Right hindlimb (tissue), 1 donor: ENCODE measurements around the gene MARCKS.
A peak's percentile ranks its signal among the peaks of the same experiment; 100 is the strongest.

Experiments
- DNase-seq: peaks from one replicate; pipeline ENCODE4 v3.0.0-alpha.2; 2018

The MARCKS gene, protein sequence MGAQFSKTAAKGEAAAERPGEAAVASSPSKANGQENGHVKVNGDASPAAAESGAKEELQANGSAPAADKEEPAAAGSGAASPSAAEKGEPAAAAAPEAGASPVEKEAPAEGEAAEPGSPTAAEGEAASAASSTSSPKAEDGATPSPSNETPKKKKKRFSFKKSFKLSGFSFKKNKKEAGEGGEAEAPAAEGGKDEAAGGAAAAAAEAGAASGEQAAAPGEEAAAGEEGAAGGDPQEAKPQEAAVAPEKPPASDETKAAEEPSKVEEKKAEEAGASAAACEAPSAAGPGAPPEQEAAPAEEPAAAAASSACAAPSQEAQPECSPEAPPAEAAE

DNA sequence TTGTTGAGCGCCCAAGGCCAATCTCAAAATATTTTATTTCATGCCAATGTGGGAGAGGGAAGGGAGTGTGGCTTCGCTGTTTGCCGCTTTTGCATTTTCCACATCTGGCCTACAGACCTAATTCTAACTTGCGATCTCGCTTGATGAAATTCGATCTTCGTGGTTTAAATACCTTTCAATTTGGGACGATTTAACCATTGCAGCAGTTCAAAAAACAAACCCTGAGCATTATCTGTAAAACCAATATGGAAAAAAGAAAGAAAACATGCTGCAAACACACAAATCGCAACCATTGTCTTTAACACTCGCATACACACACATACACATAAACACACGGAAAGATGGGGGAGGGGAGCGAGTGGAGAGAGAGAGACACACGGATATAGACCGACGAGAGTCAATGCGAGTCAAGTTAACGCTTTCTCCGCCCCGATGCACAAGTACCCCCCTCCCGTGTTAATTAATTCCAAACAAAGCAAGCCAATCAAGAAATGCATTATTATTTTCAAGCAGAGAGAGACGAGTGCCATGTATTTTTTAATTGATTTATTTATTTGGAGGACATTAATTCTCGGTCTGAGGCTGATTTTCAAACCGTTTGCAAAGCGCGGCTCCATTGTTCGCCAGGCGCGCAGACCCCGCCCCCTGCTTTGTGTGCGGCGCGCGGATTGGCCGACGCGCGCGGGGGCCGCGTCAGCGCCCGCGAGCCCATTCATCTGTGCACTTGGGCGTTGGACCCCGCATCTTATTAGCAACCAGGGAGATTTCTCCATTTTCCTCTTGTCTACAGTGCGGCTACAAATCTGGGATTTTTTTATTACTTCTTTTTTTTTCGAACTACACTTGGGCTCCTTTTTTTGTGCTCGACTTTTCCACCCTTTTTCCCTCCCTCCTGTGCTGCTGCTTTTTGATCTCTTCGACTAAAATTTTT lies at the start of gene MARCKS:
TSS of gene MARCKS (plus strand) at position 721 of the 931 bp plus-strand sequence. CDS start 401 bp downstream, outside the sequence.
- peak; percentile 95 for DNase-seq

DNA sequence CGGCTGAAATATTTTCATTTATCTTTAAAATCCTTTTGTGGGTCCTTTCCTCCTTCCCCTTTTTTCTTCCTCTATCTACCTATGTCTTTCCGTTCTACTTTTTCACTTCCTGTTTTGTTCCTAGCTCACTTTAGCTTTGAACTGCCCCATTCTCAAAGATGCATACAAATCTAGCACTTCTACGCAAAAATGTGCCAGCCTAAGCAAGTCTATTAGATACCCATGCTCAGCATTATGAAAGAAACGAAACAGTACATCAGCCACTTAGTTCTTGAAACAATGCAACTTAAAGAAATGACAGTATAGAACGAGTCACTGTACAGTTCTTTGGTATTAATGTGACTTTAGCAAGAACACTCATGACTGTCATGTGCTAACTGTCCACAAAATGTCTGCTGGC lies 47.3 kb upstream of the MARCKS start:
- no peak for DNase-seq

DNA sequence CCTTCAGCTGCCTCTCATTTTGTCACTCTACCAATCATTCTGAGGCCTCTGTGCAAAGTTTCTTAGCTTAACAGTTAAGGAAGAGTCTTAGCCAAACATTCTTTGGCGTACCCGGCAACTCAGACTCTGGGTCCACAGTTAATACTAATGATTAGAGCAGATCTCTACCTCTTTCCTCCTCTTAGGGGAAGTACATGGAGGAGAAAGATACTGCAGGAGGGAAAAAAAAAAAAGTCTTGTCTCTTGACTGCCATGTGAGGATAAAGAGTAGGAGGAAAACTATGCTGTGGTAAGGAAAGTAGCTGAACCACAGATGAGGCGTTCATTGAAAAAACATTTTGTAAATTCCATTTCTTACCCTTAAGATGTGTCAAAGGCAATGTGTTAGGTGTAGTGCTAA lies 44.0 kb upstream of the MARCKS start:
- no peak for DNase-seq

DNA sequence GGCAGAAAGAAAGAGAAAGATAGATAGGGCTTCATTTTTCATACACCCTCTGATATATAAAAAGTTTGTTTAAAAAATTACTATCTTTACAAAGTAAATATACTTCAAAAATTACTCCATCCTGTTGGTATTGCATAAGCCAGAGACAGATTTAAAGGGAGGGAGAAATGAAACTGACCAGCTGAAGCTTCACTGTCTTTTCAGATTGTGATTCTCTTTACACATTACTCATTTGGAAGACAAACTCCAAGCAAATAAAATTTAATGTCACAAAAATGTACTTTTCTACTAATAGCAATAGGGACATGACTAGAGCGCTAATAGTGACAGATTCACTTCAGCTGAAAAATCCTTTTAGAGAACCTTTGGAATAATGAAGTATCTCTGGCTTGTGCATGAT lies 38.6 kb upstream of the MARCKS start:
- DNase-seq: no peak

DNA sequence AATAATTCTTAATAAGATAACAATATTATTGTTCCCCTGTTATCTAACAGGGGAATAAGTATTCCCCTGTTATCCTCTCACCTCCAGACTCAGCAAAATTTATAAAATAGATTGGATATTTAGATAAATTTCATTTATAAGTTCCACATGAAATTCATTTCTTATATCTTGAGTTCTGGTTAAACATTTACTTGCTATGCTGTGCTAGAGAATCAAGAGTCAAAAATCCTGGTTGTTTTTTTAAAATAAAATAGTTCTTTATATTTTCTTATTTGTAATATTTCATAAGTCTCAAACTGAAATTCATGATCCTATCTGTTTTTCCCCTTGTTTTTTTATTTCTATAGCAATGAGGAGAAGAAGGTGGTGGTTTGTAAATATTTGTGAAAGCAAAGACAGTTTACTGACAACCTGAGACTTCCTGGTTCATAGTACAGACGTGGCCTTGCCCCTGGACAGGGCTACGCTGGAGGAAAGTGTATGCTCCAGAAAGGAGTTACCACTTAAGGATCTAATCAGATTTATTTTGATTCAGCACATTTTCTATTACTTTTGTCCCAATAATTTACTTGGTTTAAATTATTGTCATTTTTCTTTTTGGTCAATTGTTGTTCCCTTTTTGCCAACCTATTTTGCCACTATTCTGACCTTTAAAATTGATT lies 37.8 kb upstream of the MARCKS start:
- no peak for DNase-seq

DNA sequence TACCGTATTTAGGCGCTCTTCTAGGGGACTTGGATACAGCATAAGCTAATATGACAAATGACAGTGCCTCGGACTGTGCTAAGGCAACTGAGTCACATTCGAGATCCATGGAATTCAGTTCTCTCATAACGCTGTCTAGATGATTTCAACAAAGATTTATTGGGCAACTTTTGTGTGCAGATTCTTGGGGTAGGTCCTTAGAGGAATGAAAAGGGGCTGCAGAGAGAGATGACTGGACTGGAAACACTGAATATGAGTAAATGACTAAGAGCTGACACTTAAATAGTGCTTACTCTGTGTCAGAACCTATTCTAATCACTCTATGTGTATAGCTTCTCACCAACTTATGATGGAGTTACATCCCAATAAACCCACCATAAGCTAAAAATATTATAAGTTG lies 36.4 kb upstream of the MARCKS start:
- DNase-seq: no peak

DNA sequence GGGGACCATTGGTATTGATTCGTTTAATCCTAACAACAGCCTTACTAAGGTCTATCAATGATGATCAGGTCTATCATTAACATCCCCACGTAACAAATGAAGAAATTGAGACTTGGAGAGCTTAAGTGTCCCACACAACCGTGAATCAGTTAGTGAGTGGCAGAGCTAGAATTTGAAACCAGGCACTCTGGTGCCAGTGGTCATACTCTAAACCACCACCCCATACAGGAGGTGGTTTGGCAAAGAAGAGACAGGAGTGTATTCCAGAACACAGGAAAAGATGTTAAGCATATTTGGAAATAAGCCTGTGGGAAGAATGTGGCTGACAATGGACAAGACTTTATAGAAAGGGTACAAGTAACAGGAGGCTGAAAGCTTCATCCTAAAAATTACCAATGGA lies 35.7 kb upstream of the MARCKS start:
- no peak for DNase-seq

DNA sequence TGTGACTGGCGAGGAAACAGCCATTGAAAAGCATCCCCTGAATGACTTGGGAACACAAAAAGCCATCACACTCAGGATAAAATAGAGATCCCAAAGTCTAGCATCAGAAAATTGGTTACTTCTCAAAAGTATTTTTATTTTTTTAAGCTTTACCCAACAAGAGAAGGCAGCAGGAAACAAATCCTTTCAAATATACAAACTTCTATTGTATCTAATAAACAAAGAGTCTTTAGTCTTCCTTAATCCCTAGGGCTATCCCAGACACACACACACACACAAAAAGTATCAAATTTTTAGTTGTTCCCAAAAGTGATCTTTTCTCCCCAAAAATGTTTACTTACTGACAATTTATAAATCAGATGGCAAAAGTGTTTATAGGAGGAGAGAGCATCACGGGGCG lies 33.2 kb upstream of the MARCKS start:
- DNase-seq: no peak

DNA sequence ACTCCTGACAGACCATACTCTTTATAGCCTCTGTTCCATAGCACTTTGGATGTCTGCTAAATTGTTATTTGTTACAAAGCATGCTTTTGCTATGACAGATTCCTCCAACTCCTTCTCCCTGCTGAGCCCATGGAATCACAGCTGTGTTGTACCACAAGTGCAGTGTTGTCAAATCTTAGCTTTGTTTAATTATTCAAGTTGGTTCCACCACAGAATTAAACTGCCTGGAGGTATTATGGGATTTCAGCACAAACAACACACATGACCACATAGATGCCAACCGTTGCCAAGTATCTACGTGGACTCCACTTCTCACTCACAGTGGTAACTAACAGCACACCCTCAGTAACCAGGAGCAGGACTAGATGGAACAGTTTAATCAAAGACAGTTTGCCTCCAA lies 32.7 kb upstream of the MARCKS start:
- DNase-seq: no peak

DNA sequence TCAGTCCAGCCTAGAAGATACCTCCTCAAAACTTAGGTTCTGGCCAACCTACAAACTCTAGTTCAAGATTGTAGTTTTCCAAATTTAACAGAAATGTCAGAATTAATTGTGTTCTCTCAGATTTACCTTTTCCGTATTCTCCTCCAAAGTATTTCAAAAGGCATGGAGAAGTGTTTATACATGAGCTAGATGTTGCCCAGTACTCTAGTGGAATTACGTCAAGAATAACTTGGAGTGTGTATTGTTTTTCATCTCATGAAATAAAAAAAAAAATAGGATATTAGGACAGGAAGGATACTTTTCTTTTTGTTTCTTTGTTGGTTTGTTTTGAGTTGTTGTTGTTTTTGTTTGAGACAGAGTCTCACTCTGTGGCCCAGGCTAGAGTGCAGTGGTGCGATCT lies 32.3 kb upstream of the MARCKS start:
- no peak for DNase-seq

DNA sequence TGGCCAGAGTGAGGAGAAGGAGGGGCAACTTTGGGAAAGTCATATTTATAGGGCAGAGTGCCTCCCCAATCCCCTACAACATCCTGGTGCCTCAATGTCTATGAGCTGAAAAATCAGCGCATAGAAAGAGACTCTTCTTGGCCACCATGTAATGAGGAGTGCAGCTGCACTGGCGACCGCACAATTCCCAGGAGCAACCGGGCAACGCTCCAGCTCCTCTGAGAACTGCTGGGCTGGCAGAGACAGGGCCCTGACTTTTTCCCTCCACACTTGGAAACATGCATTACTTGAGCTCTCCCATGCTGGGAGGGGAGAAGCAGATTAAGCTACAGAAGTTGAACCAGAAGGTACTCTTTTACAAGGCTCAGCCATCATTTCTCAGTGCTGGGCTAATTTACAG lies 31.4 kb upstream of the MARCKS start:
- DNase-seq: peak; percentile 91

DNA sequence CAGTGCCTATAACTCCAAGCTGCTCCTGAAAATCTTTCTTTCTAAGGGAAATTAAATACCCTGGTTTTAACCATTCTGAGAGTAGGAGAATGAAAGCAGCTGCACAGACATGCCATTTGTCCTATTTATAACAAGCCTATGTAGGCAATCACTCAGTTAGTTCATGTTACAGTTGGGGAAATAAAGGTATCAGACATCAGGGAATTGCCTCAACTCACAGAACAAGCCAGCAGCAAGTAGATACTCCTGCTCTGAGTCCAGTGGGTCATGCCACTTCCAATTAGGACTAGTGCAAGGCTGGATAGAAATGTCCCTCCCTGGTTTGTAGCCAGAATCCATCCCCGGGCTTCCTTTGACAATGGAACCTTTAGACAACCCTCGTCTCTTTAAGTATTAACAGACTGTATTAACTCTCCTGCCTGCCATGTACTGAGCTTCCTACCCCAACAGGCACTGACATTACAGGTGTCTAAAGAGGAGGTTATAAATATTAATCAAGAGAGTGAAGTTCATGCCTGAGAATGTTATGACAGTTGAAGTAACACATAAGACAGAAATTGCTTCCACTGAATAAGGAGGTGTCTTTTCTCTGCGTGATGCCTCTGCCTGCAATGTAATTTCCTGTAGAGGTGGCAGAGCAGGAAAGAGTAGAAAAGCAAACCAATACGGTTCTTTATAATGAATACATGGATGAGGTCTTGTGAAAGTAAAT lies 28.0 kb upstream of the MARCKS start:
- DNase-seq: no peak

DNA sequence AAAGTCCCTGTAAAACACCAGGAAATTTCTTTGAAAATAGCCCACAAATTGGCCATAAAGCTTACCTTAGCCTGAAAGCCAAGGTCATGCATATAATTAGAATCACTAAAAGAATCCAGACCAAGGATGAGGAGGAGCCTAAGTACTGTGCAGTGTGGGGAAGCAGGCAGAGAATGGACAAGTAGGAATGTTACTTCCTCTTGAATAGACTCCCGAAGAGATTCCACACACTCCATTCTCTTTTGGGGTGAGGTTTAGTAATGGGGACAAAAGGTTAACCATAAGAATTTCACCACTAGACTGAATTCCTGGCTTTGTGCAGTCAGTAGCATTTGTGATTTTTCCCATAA lies 27.5 kb upstream of the MARCKS start:
- no peak for DNase-seq

DNA sequence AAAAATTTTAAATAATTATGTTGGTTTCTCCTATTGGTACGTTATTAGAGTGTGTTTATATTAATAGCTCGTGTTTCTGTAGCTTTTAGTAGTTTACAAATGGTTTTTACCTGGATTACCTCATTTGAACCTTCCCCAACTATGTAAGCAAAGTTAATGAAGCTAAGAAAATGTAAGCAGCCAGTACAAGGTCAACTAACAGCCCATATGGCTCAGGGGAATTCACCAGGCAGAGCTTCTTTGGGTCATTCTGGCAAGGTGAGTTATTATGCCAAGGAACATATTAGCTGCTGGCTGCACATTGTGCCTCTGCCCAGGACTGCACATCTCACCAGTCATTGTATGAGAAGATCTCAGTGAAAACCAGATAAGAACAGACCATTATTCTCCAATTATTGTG lies 27.0 kb upstream of the MARCKS start:
- DNase-seq: no peak

DNA sequence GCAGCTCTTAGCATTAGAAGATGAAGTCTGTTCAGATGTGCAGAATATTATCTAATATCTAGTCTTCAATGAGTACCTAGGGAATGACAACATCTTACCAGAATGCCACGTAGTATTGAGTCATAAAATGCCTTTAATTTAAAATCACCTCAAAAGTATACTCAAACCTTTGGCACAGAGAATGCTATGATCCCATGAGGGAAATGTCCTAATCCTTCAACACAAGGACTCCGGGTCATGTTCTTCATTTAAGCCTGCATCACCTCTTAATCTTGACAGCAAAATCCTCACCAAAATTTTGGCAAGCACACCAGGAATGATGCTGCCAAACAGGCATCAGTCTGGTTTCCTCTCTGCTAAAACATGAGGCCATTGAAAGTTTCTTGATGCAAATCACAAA lies 23.6 kb upstream of the MARCKS start:
- no peak for DNase-seq

DNA sequence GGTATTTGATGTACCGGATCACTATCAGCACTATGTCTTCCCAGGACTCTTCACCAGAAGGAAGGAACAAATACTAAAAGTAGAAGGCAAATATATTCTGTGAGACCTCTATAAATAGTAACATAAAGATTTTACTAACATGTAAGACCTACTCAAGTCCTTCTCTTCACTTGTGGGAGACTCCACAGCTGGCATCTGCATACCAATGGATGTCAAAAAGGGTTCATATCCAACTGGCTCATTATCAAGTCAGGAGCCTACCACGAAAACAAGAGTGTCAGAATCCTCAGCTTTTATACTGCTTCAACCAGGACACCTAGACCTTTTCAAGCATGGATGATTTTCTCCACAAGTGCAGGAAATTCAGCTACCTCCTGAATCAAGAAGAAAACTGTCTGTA lies 20.0 kb upstream of the MARCKS start:
- no peak for DNase-seq

DNA sequence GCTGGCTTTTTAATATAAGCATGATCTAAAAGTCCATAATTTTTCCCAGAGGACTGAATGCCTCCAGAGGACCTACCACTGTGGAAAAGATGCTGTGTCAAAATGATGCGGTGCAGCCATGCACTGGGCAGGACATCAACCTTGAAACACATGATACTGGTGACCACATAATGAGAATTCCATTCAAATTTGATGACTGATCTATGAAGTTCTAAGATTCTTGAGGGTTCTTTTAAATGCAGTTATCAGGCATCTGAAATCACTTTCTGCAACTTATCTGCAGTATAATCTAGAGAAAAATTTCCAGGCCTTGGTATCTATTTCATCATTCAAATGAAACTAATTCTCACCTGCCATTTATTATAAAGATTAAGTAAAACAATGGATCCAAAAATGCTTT lies 15.0 kb upstream of the MARCKS start:
- DNase-seq: no peak

DNA sequence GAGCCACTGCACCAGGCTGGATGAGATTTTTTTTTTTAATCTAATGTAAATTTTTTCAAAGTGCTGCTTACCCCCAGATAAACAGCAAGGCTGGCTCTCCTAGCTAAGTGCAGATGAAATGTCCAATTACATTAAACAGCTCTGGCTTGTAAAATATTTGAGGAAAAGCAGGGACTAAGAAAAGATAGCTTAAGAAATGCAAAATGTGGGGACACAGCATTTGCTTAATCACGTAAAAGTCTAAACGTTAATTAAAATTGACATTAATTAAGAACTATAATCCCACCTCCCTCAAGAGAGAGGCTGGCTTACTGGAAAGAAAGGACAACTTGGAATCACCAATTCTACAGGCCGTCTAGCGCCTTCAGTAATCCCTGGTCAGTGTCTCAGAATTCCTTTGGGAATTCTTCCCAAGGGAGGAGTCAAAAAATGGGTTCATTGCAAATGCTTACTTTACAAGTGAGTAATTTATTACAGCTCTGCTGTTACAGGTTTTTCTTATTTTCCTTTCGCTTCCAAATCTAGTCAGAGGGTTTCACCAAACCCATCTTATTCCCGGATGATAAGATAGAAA lies 13.6 kb upstream of the MARCKS start:
- DNase-seq: no peak

DNA sequence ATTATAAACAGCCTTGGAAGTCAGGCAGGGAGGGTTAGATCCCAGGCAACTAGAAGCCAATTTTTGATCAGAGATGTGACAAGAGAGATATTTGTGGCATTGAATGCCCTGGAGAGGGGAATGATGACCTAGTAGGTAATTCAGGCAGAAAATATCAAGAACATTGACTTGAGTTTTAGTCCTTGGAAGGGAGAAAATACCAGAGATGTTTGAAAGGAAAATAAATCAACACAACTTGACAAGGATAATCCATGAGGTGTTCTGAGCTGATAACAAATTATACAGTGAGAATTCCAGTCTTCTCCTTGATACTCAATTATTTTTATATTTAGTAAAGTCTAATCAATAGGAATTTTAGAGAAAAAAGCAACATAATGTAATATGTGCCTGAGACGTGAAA lies 10.6 kb upstream of the MARCKS start:
- no peak for DNase-seq

DNA sequence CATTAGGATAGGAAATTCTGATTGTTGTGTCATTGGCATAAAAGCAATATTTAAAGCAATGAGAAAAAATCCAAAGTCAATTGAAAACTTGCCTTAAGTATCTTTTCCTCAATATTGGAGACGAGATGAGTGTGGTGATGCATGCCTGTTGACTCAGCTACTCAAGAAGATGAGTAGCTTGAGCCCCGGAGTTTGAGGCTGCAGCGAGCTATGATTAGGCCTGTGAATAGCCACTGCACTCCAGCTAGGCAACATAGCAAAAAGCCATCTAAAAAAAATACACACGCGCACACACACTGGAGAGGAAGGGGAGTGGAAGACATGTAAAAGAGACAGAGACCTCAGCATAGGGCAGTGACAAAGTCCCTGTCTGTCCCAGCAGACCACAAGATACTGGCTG lies 9.7 kb upstream of the MARCKS start:
- DNase-seq: no peak

DNA sequence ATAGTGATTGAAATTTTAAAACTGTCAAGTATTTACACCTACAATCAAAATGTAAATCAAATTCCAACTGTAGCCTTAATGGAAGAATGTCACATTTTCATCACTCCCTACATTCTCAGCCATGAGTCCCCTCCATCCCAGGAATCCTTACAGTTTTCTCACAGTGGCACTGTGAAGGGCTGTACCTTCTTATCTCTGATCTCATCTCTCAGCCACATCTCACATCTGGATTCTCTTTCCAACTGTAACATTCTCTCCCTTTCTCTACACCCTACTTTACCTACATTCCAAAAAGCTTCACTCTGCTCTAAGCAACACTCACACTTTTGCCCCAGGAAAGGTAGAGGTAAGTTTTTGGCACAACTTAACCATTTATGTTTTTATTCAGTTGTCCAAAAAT lies 8.9 kb upstream of the MARCKS start:
- no peak for DNase-seq

DNA sequence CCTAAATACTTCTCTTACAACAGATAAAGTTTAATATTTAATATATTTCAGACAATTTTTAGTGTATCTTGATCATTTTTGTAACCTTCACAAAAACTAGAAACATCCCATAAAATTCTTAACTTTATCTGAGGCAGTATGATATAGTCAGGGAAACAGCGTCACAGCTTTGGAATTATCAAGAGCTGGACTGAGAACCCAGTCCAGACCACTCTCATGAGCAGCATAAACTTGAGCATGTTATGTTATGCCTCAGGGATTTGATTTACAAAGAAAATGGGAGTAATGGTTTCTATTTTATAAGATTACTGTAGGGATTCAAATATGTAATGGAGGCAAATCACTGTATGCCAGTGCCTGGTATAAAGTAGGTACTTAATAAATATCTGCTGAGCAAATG lies 8.3 kb upstream of the MARCKS start:
- no peak for DNase-seq

DNA sequence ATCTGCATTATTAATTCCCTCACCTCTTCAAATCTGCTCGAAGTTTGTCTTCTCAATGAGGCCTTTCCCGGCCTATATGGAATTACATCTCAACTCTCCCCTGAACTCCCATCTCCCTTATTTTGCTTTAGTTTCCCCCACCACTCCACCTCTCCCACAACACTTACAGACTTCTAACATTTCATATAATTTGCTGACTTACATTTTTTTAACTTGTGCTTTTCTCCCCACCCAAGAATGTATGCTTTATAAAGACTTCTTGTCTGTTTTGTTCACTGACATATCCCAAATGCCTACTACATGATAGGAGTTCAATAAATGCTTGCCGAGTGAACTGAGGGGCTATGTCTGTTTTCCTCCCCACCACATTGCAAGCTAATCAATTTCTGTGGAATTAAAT lies 3.9 kb upstream of the MARCKS start:
- no peak for DNase-seq
